ENCODE results near the gene MOK.

Gene MOK

GRCh38 chr14:102195446-102195845 lies 109.5 kb downstream of the MOK start:
- H3K36me3 Mint-ChIP-seq (ENCODE audit: low read depth), result peaks cover 36% of the 10 kb centered on the region

GRCh38 chr14:102194856-102195255 lies 110.1 kb downstream of the MOK start:
- no peak overlapping the region for H3K4me3 Mint-ChIP-seq
- peaks cover 15% of the 10 kb centered on the region for H3K4me1 Mint-ChIP-seq (ENCODE audit: low read depth)
- peaks cover 34% of the 10 kb centered on the region for H3K36me3 Mint-ChIP-seq (ENCODE audit: low read depth)
- no peaks in the 10 kb centered on the region for H3K9me3 Mint-ChIP-seq
- no peak overlapping the region for H3K27ac Mint-ChIP-seq
- no peaks in the 10 kb centered on the region for H3K27me3 Mint-ChIP-seq (ENCODE audit: low read depth)

More at GRCh38 chr14:102195446-102195845, 109.5 kb downstream of the MOK start:
- Mint-ChIP-seq H3K4me1 (ENCODE audit: low read depth) (peaks cover 19% of the 10 kb centered on the region), H3K4me3 (no peak overlapping the region), H3K9me3 (no peaks in the 10 kb centered on the region), H3K27me3 (ENCODE audit: low read depth) (no peaks in the 10 kb centered on the region), H3K27ac (no peak overlapping the region)

DNA sequence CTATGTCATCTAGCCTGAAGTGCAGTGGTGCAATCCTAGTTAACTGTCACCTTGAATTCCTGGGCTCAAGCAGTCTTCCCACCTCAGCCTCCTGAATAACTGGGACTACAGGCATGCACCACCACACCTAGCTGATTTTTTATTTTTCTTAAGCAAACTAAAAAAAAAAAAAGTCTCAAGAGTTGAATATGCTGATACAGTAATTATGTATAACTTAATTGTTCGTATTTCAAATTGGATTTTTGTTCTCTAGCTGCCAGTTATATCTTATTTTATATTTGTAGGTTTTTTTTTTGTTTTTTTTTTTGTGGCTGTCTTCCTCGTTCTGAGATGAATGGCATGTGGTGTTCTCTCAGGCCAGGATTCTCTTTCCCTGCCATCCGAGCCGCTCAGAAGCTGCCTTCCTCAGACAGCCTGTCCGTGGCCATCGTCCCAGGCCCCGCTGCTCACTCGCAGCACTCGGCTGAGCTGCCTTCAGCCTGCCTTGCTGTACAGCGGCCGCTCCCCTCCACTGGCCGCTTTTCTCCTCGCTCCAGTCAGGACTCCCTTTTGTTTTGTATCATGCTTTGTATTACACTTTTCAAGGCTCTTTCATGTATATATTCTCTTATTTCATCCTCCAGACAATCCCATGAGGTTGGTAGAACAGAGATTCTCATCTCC lies 112.0 kb downstream of the MOK start:
- no peak overlapping the region for H3K4me3 Mint-ChIP-seq
- peaks cover 12% of the 10 kb centered on the region for H3K4me1 Mint-ChIP-seq (ENCODE audit: low read depth)
- no peaks in the 10 kb centered on the region for H3K27me3 Mint-ChIP-seq (ENCODE audit: low read depth)
- no peak overlapping the region for H3K27ac Mint-ChIP-seq
- peaks cover 21% of the 10 kb centered on the region for H3K36me3 Mint-ChIP-seq (ENCODE audit: low read depth)
- H3K9me3 Mint-ChIP-seq, result no peaks in the 10 kb centered on the region

DNA sequence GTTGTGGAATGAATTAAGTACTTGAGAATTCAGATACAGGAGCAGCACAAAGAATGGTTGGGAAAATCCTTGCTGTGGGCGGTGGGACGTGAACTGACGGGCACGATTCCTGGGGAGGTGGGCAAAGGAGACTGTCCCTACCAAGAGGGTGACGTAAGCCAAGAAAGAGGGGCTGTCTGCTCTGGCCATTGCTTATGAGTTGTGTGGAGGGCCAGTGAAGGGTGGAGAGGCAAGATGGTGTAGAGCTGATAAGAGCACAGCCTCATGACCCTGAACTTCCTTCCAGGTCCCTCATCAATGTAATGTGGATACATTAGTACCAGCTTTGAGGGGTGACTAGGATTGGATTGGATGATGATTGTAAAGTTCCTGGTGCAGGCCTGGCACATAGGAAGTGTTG lies 115.1 kb downstream of the MOK start:
- no peaks in the 10 kb centered on the region for H3K36me3 Mint-ChIP-seq (ENCODE audit: low read depth)
- no peaks in the 10 kb centered on the region for H3K27me3 Mint-ChIP-seq (ENCODE audit: low read depth)
- H3K4me1 Mint-ChIP-seq (ENCODE audit: low read depth), result peaks cover 5% of the 10 kb centered on the region
- H3K9me3 Mint-ChIP-seq, result no peaks in the 10 kb centered on the region
- H3K4me3 Mint-ChIP-seq, result no peak overlapping the region
- no peak overlapping the region for H3K27ac Mint-ChIP-seq

DNA sequence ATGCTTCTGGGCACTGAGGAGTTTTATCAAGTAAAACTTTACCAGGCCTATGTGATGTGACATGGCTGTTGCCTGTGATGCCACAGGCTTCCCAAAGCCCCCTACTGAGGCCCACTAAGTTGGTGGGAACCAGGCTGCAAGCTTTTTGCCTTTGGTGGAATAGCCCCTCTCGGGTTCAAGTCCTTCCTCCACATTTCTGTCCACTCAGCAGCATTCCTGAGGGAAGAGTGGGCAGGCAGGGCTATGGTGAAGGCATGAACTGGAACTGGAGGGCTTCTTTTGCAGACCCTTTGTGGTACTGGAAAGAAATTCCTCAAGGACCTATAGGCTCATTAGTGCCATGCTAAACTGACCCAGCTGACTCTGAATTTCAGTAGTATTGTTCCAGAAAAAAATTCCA lies 116.8 kb downstream of the MOK start:
- Mint-ChIP-seq H3K9me3 (no peaks in the 10 kb centered on the region), H3K27me3 (ENCODE audit: low read depth) (no peaks in the 10 kb centered on the region), H3K4me3 (no peak overlapping the region), H3K4me1 (ENCODE audit: low read depth) (peaks cover 15% of the 10 kb centered on the region), H3K36me3 (ENCODE audit: low read depth) (no peaks in the 10 kb centered on the region), H3K27ac (no peak overlapping the region)

GRCh38 chr14:102187568-102188001 lies 117.4 kb downstream of the MOK start:
- H3K4me1 Mint-ChIP-seq (ENCODE audit: low read depth), result peaks cover 16% of the 10 kb centered on the region

DNA sequence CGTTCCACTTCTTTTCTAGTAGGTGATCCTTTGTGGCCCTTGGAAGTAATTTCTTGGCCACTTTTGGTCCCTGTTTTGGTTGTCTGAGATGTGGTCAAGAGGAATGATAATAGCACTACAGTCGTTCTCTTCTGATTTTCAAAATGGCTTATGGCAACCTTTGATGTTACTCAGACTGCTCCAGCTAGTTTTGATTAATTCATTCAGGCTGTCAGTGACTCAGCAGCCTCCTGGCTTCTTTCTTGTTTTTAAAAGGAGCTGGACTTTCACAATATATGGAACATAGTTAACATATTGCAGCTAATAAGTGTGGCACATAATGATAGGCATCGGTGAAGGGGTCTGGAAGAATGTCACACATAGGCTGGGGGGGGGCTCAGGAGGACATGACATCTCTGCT lies 117.9 kb downstream of the MOK start:
- Mint-ChIP-seq H3K4me1 (ENCODE audit: low read depth) (peaks cover 19% of the 10 kb centered on the region), H3K27ac (no peak overlapping the region), H3K4me3 (no peak overlapping the region), H3K36me3 (ENCODE audit: low read depth) (no peaks in the 10 kb centered on the region), H3K9me3 (no peaks in the 10 kb centered on the region), H3K27me3 (ENCODE audit: low read depth) (no peaks in the 10 kb centered on the region)

More at GRCh38 chr14:102187568-102188001, 117.4 kb downstream of the MOK start:
- Mint-ChIP-seq H3K4me3 (no peak overlapping the region), H3K27me3 (ENCODE audit: low read depth) (no peaks in the 10 kb centered on the region), H3K27ac (no peak overlapping the region), H3K9me3 (no peaks in the 10 kb centered on the region), H3K36me3 (ENCODE audit: low read depth) (no peaks in the 10 kb centered on the region)

GRCh38 chr14:102185360-102185759 lies 119.6 kb downstream of the MOK start:
- Mint-ChIP-seq H3K27me3 (ENCODE audit: low read depth) (no peaks in the 10 kb centered on the region), H3K4me3 (no peak overlapping the region), H3K4me1 (ENCODE audit: low read depth) (peaks cover 28% of the 10 kb centered on the region), H3K36me3 (ENCODE audit: low read depth) (no peaks in the 10 kb centered on the region), H3K9me3 (no peaks in the 10 kb centered on the region), H3K27ac (no peak overlapping the region)

GRCh38 chr14:102184316-102185035 lies 120.5 kb downstream of the MOK start:
- H3K9me3 Mint-ChIP-seq, result no peaks in the 10 kb centered on the region
- no peaks in the 10 kb centered on the region for H3K36me3 Mint-ChIP-seq (ENCODE audit: low read depth)
- peaks cover 26% of the 10 kb centered on the region for H3K4me1 Mint-ChIP-seq (ENCODE audit: low read depth)
- H3K27ac Mint-ChIP-seq, result peak overlapping the region; percentile 24
- no peak overlapping the region for H3K4me3 Mint-ChIP-seq
- H3K27me3 Mint-ChIP-seq (ENCODE audit: low read depth), result no peaks in the 10 kb centered on the region

DNA sequence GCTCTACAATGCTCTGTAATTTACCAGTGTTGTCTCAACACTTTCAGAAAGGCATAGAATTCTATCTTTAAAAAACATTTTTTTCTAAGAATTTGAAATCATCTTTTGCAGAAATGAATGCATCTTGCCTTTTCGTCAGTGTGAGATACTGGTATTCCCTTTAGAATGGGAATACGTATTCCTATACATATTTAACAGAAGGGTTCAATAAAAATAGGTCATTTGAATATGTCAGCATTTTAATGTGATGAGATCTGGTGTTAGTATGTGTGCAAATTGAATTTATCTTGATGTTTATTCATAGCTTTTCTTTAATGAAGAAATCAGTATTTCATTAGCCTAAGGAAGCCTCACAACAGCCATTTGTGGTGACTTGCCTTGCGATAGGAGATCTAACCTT lies 121.1 kb downstream of the MOK start:
- H3K9me3 Mint-ChIP-seq, result no peaks in the 10 kb centered on the region
- peak overlapping the region; percentile 24 for H3K27ac Mint-ChIP-seq
- H3K36me3 Mint-ChIP-seq (ENCODE audit: low read depth), result no peaks in the 10 kb centered on the region
- peaks cover 26% of the 10 kb centered on the region for H3K4me1 Mint-ChIP-seq (ENCODE audit: low read depth)
- no peaks in the 10 kb centered on the region for H3K27me3 Mint-ChIP-seq (ENCODE audit: low read depth)
- no peak overlapping the region for H3K4me3 Mint-ChIP-seq

GRCh38 chr14:102182936-102183619 lies 121.9 kb downstream of the MOK start:
- Mint-ChIP-seq H3K36me3 (ENCODE audit: low read depth) (peaks cover 4% of the 10 kb centered on the region), H3K9me3 (no peaks in the 10 kb centered on the region), H3K27me3 (ENCODE audit: low read depth) (no peaks in the 10 kb centered on the region), H3K27ac (no peak overlapping the region), H3K4me1 (ENCODE audit: low read depth) (peaks cover 26% of the 10 kb centered on the region), H3K4me3 (no peak overlapping the region)

DNA sequence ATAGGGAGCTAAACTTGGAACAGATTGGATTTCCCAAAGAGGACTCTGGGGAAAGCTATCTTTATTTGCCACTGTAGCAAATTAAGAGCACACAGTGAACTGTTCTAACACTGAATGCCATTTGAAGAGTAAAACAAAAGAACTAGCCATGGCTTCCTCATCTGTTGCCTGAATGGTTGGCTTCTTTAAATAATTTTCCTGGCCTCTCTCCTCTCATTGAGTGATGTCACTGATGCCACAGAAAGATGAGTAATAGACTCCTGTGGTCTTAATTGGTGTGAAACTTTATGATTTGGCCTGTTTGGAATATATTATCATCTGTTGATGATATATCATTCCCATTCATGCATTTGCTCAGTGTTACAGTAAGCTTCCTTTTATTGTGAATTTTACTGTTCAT lies 122.8 kb downstream of the MOK start:
- H3K4me3 Mint-ChIP-seq, result no peak overlapping the region
- H3K27ac Mint-ChIP-seq, result no peak overlapping the region
- H3K9me3 Mint-ChIP-seq, result no peaks in the 10 kb centered on the region
- H3K27me3 Mint-ChIP-seq (ENCODE audit: low read depth), result no peaks in the 10 kb centered on the region
- peaks cover 26% of the 10 kb centered on the region for H3K4me1 Mint-ChIP-seq (ENCODE audit: low read depth)
- peaks cover 4% of the 10 kb centered on the region for H3K36me3 Mint-ChIP-seq (ENCODE audit: low read depth)

DNA sequence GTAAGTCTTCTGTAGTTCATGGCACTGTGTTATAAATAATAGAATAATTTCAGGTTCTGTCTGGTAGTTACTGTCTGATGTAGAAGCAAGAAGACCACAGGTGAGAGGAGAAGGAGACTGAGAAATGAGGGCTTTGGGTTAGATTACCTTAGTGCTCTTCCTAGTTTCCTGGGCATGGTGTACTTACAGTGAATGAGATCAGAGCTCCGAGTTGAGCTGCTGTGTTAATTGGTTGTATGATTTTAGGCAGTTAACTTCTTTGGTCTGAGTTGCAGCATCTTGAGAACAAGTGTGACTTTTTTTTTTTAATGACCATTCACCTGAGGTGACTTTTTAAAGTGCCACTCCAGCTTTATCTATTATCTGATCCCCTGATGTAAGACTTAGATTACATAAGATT lies 123.8 kb downstream of the MOK start:
- Mint-ChIP-seq H3K36me3 (ENCODE audit: low read depth) (peaks cover 7% of the 10 kb centered on the region), H3K27me3 (ENCODE audit: low read depth) (no peaks in the 10 kb centered on the region), H3K4me3 (no peak overlapping the region), H3K4me1 (ENCODE audit: low read depth) (peaks cover 26% of the 10 kb centered on the region), H3K27ac (no peak overlapping the region), H3K9me3 (no peaks in the 10 kb centered on the region)

DNA sequence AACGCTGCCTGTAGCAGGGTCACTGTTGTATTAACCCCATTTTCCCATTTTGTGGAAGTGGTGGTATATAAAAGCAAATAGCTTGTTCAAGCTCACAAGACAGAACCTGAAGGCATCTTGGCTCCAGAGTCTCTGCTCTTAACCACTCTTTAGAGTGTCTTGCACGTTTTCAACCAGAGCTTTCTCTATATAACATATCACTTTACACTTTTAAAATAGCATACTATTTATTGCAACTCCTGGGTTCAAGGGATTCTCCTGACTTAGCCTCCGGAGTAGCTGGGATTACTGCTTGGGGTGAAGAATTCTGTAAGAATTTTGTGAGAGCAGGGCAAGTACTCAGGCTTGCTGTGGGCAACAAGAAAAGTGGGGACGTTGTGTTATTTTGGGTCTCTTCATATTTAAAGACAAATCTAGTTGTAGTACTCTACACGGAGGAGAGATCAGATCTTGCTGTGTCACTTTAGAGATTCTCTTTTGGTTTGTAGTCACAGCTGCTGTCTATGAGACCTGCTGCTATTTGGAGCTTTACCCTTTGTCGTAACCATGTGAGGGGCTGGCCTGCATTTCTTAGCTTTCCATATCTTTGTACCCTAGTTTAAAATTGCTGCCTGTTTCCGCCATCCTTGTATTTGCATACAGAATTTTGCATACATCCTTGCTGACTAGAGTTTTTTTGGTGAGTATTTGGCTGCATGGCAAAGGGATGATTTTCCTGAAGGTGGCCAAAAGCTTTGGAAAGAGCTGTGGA lies 124.5 kb downstream of the MOK start:
- Mint-ChIP-seq H3K27me3 (ENCODE audit: low read depth) (no peaks in the 10 kb centered on the region), H3K36me3 (ENCODE audit: low read depth) (peaks cover 8% of the 10 kb centered on the region), H3K4me3 (no peak overlapping the region), H3K27ac (no peak overlapping the region), H3K9me3 (no peaks in the 10 kb centered on the region), H3K4me1 (ENCODE audit: low read depth) (peaks cover 27% of the 10 kb centered on the region)

All from T-helper 1 cell treated with Interleukin-12 subunit alpha and Interleukin-12 subunit beta and Interleukin-4 antibody, amounts not matched to agents 30 μg/mL and 1 μg/mL, for 36 hours (primary cell).